A549 (cell line): ENCODE measurements around the gene TVP23A.

Experiments used
- CEBPB ChIP-seq, 2 experiments: fragments of >200 bp in 1 of 2; sonication (Bioruptor Twin) in 1 of 2; formaldehyde crosslinking in 1 of 2; IDR thresholded peaks; 2 replicates each; pipeline ENCODE4 v1.6.1; 2012 to 2016
- CTCF ChIP-seq: fragments of >200 bp; sonication (Bioruptor Twin); formaldehyde crosslinking; IDR thresholded peaks from 3 replicates; pipeline ENCODE4 v1.5.1; 2016
- EP300 ChIP-seq, 2 experiments: fragments of >200 bp; sonication (Bioruptor Twin); formaldehyde crosslinking; IDR thresholded peaks; 2 replicates in 1 of 2; 3 replicates in 1 of 2; pipeline ENCODE4 v1.6.1; 2016 to 2017
- HMGXB4 ChIP-seq: fragments of 250-450 bp; sonication (Bioruptor Pico); IDR thresholded peaks from 2 replicates; pipeline ENCODE4 v1.5.0; 2021; ENCODE audit warnings: mild to moderate bottlenecking, moderate library complexity, borderline replicate concordance
- JUNB ChIP-seq: fragments of >200 bp; sonication (Bioruptor Twin); formaldehyde crosslinking; IDR thresholded peaks from 2 replicates; pipeline ENCODE4 v1.6.1; 2016
- MAFK ChIP-seq: fragments of 450-650 bp; IDR thresholded peaks from 2 replicates; pipeline ENCODE4 v1.6.1; 2014; ENCODE audit not compliant: partially characterized antibody
- MAX ChIP-seq: IDR thresholded peaks from 2 replicates; pipeline ENCODE4 v1.6.1; 2012
- MAZ ChIP-seq: fragments of 150-350 bp; IDR thresholded peaks from 2 replicates; pipeline ENCODE4 v1.6.1; 2014; ENCODE audit warnings: antibody characterized with exemption, low read depth, low read length, borderline replicate concordance
- MYC ChIP-seq: IDR thresholded peaks from 2 replicates; pipeline ENCODE4 v1.6.1; 2012; ENCODE audit warnings: mild to moderate bottlenecking, inconsistent platforms, low read length, improper control_type of control experiment, borderline replicate concordance
- POLR2A ChIP-seq: IDR thresholded peaks from 2 replicates; pipeline ENCODE4 v1.6.1; 2012; ENCODE audit warnings: mild to moderate bottlenecking, low read length
- POLR2AphosphoS2 ChIP-seq: conservative IDR thresholded peaks from 2 replicates; pipeline ENCODE4 v1.6.1; 2012; ENCODE audit warnings: low read length, improper control_type of control experiment, inconsistent platforms
- RAD21 ChIP-seq, 2 experiments: fragments of >200 bp in 1 of 2; sonication (Bioruptor Twin) in 1 of 2; formaldehyde crosslinking in 1 of 2; IDR thresholded peaks in 1 of 2; conservative IDR thresholded peaks in 1 of 2; 2 replicates in 1 of 2; 3 replicates in 1 of 2; pipeline ENCODE4 v1.6.1; 2012 to 2018; ENCODE audit warnings: inconsistent platforms in 1 of 2
- RFX5 ChIP-seq: fragments of 450-650 bp; IDR thresholded peaks from 2 replicates; pipeline ENCODE4 v1.7.1; 2014; ENCODE audit warnings: antibody characterized with exemption, mild to moderate bottlenecking, moderate library complexity
- TP53 ChIP-seq: fragments of 250-450 bp; sonication (Bioruptor Pico); IDR thresholded peaks from 2 replicates; pipeline ENCODE4 v1.5.0; 2021; ENCODE audit warnings: mild to moderate bottlenecking, moderate library complexity

- TF ChIP-seq MAFK (no peak), JUNB (no peak), MAX (no peak), EP300 (IDR thresholded peaks at IDR 0.05) (no peak), HMGXB4 (CRISPR knock-in tag) (no peak), CTCF (no peak), POLR2A (no peak), MYC (no peak), POLR2AphosphoS2 (no peak), RFX5 (no peak), RAD21 (conservative IDR thresholded peaks at IDR 0.05 in 1 of 2, IDR thresholded peaks at IDR 0.05 in 1 of 2) (no peak), MAZ (no peak), CEBPB (IDR thresholded peaks at IDR 0.05) (no peak), TP53 (CRISPR knock-in tag) (no peak)
Measured at GRCh38 chr16:10765772-10766171, 52.8 kb downstream of the TVP23A start.
